Dermis microvascular lymphatic vessel endothelial cell (primary cell): ENCODE results near the gene GALNT2. TPM values are rescaled to one million over a fixed set of nuclear protein-coding genes. Genes with fewer than 3 reads are reported as not detected.

Experiments
- DNase-seq, 2 donors: peaks; one replicate each; pipeline versions ENCODE4 v3.0.0 to v3.0.0-alpha.2; 2010; ENCODE audit warnings: low read depth in 2 of 2
- total RNA-seq: library from RNA; depleted of rRNA; stranded (reverse); fragments of >200 nt; gene quantifications from 2 replicates; pipeline ENCODE4 v1.2.1, GENCODE V29; 2014

Gene GALNT2
- total RNA-seq, 1 donor from 2014 or later: 38.1 TPM

GRCh38 chr1:230050973-230051735, 15.9 kb upstream of the GALNT2 start:
- no peak for DNase-seq

- no peak for DNase-seq
Observed at GRCh38 chr1:230052018-230052417, 15.0 kb upstream of the GALNT2 start.

- DNase-seq: no peak
Observed at GRCh38 chr1:230052665-230053064, 14.4 kb upstream of the GALNT2 start.

- DNase-seq: no peak
Observed at GRCh38 chr1:230054092-230054749, 12.8 kb upstream of the GALNT2 start.

GRCh38 chr1:230056098-230056497, 10.9 kb upstream of the GALNT2 start:
- DNase-seq: no peak

GRCh38 chr1:230057100-230057499, 9.9 kb upstream of the GALNT2 start:
- no peak for DNase-seq

- no peak for DNase-seq
Observed at GRCh38 chr1:230057681-230058565, 9.1 kb upstream of the GALNT2 start.

- DNase-seq: no peak
Observed at GRCh38 chr1:230058626-230059025, 8.4 kb upstream of the GALNT2 start.

GRCh38 chr1:230061801-230062200, 5.2 kb upstream of the GALNT2 start:
- DNase-seq: no peak

- no peak for DNase-seq
Observed at GRCh38 chr1:230062521-230062920, 4.5 kb upstream of the GALNT2 start.

- no peak for DNase-seq
Observed at GRCh38 chr1:230064283-230064682, 2.8 kb upstream of the GALNT2 start.

GRCh38 chr1:230065161-230065560, 1.9 kb upstream of the GALNT2 start:
- no peak for DNase-seq

GRCh38 chr1:230065571-230065970, 1.5 kb upstream of the GALNT2 start:
- DNase-seq: no peak

GRCh38 chr1:230066031-230066430, 1.0 kb upstream of the GALNT2 start:
- DNase-seq: no peak

GRCh38 chr1:230067419-230067870, 407 bp downstream of the GALNT2 start:
- DNase-seq: peak in 1 of 2 donors; percentile 45

GRCh38 chr1:230067871-230068620, 1.0 kb downstream of the GALNT2 start:
- peak in 1 of 2 donors; percentile 53 for DNase-seq

GRCh38 chr1:230068621-230068873, 1.5 kb downstream of the GALNT2 start:
- DNase-seq: no peak

GRCh38 chr1:230068952-230069684, 2.1 kb downstream of the GALNT2 start:
- DNase-seq: no peak

- DNase-seq: no peak
Observed at GRCh38 chr1:230069796-230070195, 2.8 kb downstream of the GALNT2 start.

GRCh38 chr1:230070321-230071208, 3.5 kb downstream of the GALNT2 start:
- DNase-seq: no peak
